Measurements from ENCODE around the gene MISP3. TPM values are rescaled to one million over a fixed set of nuclear protein-coding genes. Genes with fewer than 3 reads are reported as not detected.
A peak's percentile ranks its signal among the peaks of the same experiment; 100 is the strongest.

MISP3 gene
- total and polyA plus RNA-seq, 9 of the 15 experiments (the other 6 are each of a cell fraction or from before 2014, with no cell fraction given): 0.25 to 5.6 (median 1.6) TPM

DNA sequence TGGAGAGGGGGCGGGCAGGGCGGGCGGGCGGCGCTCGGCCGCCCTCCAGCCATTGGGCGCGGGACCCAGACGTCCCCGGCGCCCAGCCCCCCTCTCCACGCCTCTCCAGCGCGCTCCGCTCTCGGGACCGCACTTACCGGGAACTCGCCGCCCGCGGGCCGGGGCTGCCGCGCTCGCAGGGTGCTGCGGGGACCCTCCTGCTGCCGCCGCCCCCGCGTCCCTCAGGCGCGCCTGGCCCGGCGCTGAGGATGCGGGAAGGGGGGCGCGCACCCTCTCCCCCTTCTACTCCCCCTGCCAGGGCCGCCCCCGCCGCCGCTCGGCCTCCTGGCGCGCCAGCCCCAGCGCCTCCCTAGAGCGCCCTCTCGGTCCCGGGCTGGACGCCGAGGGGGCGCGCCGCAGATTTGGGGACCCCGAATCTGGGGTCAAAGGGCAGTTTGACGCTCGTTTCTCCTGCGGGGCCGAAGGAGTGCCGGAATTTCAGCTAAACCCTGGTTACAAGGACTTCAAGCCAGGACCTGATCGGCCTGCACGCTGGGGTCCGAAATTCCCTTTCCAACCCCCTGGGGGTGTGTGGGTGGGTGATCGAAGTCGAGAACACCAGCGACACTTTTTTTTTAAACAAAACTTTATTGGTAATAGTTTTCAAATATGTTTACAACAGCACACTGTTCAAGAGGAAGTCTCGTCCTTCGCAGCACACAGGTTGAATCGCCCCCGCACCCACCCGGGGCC lies 18.7 kb downstream of the MISP3 start (continued):
- TF ChIP-seq, protein P1, sequence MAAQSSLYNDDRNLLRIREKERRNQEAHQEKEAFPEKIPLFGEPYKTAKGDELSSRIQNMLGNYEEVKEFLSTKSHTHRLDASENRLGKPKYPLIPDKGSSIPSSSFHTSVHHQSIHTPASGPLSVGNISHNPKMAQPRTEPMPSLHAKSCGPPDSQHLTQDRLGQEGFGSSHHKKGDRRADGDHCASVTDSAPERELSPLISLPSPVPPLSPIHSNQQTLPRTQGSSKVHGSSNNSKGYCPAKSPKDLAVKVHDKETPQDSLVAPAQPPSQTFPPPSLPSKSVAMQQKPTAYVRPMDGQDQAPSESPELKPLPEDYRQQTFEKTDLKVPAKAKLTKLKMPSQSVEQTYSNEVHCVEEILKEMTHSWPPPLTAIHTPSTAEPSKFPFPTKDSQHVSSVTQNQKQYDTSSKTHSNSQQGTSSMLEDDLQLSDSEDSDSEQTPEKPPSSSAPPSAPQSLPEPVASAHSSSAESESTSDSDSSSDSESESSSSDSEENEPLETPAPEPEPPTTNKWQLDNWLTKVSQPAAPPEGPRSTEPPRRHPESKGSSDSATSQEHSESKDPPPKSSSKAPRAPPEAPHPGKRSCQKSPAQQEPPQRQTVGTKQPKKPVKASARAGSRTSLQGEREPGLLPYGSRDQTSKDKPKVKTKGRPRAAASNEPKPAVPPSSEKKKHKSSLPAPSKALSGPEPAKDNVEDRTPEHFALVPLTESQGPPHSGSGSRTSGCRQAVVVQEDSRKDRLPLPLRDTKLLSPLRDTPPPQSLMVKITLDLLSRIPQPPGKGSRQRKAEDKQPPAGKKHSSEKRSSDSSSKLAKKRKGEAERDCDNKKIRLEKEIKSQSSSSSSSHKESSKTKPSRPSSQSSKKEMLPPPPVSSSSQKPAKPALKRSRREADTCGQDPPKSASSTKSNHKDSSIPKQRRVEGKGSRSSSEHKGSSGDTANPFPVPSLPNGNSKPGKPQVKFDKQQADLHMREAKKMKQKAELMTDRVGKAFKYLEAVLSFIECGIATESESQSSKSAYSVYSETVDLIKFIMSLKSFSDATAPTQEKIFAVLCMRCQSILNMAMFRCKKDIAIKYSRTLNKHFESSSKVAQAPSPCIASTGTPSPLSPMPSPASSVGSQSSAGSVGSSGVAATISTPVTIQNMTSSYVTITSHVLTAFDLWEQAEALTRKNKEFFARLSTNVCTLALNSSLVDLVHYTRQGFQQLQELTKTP (IDR thresholded peaks at IDR 0.05; ENCODE audit: low read depth in 1 of 2, partially characterized antibody in 2 of 2): no peak
- TF ChIP-seq RFX1 (IDR thresholded peaks at IDR 0.05): no peak
- TF ChIP-seq DDX20 (tag; IDR thresholded peaks at IDR 0.05; ENCODE audit: low read depth): no peak
- TF ChIP-seq MED1 (CRISPR knock-in tag; IDR thresholded peaks at IDR 0.05; ENCODE audit: borderline replicate concordance): no peak
- TF ChIP-seq, protein P2, sequence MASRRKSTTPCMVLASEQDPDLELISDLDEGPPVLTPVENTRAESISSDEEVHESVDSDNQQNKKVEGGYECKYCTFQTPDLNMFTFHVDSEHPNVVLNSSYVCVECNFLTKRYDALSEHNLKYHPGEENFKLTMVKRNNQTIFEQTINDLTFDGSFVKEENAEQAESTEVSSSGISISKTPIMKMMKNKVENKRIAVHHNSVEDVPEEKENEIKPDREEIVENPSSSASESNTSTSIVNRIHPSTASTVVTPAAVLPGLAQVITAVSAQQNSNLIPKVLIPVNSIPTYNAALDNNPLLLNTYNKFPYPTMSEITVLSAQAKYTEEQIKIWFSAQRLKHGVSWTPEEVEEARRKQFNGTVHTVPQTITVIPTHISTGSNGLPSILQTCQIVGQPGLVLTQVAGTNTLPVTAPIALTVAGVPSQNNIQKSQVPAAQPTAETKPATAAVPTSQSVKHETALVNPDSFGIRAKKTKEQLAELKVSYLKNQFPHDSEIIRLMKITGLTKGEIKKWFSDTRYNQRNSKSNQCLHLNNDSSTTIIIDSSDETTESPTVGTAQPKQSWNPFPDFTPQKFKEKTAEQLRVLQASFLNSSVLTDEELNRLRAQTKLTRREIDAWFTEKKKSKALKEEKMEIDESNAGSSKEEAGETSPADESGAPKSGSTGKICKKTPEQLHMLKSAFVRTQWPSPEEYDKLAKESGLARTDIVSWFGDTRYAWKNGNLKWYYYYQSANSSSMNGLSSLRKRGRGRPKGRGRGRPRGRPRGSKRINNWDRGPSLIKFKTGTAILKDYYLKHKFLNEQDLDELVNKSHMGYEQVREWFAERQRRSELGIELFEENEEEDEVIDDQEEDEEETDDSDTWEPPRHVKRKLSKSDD (conservative IDR thresholded peaks at IDR 0.05; ENCODE audit: low read length): no peak
- 0 out of 2 replicates have a peak, but pooled peaks have one; percentile 40 for TF ChIP-seq DIDO1 (tag; IDR thresholded peaks at IDR 0.05; ENCODE audit: low read depth)
- no peak for TF ChIP-seq SREBF2 (CRISPR knock-in tag; IDR thresholded peaks at IDR 0.05)
- TF ChIP-seq HEY1 (CRISPR knock-in tag; IDR thresholded peaks at IDR 0.05; ENCODE audit: borderline replicate concordance): no peak
- peak; percentile 65 for TF ChIP-seq RBM22 (IDR thresholded peaks at IDR 0.05; ENCODE audit: low read depth, low read length, poor library complexity, severe bottlenecking)
- peak; percentile 60 for TF ChIP-seq GABPA (tag; conservative IDR thresholded peaks at IDR 0.05; ENCODE audit: low read depth)
- no peak for TF ChIP-seq EZH2 (IDR thresholded peaks at IDR 0.05; ENCODE audit: borderline replicate concordance, low read depth, low read length)
- TF ChIP-seq, protein P3, sequence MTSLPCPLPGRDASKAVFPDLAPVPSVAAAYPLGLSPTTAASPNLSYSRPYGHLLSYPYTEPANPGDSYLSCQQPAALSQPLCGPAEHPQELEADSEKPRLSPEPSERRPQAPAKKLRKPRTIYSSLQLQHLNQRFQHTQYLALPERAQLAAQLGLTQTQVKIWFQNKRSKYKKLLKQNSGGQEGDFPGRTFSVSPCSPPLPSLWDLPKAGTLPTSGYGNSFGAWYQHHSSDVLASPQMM (CRISPR knock-in tag; IDR thresholded peaks at IDR 0.05): no peak
- TF ChIP-seq CXXC5 (CRISPR knock-in tag; IDR thresholded peaks at IDR 0.05): peak; percentile 82
- TF ChIP-seq, protein P4, sequence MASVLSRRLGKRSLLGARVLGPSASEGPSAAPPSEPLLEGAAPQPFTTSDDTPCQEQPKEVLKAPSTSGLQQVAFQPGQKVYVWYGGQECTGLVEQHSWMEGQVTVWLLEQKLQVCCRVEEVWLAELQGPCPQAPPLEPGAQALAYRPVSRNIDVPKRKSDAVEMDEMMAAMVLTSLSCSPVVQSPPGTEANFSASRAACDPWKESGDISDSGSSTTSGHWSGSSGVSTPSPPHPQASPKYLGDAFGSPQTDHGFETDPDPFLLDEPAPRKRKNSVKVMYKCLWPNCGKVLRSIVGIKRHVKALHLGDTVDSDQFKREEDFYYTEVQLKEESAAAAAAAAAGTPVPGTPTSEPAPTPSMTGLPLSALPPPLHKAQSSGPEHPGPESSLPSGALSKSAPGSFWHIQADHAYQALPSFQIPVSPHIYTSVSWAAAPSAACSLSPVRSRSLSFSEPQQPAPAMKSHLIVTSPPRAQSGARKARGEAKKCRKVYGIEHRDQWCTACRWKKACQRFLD (CRISPR knock-in tag; IDR thresholded peaks at IDR 0.05): peak; percentile 13; the same call in 1 of the 2 replicates
- TF ChIP-seq, protein P5, sequence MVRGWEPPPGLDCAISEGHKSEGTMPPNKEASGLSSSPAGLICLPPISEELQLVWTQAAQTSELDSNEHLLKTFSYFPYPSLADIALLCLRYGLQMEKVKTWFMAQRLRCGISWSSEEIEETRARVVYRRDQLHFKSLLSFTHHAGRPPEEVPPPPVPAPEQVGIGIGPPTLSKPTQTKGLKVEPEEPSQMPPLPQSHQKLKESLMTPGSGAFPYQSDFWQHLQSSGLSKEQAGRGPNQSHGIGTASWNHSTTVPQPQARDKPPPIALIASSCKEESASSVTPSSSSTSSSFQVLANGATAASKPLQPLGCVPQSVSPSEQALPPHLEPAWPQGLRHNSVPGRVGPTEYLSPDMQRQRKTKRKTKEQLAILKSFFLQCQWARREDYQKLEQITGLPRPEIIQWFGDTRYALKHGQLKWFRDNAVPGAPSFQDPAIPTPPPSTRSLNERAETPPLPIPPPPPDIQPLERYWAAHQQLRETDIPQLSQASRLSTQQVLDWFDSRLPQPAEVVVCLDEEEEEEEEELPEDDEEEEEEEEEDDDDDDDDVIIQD (CRISPR knock-in tag; IDR thresholded peaks at IDR 0.05): 0 out of 2 replicates have a peak, but pooled peaks have one; percentile 68
